ENCODE data around the gene AGTR1. TPM values are rescaled to one million over a fixed set of nuclear protein-coding genes. Genes with fewer than 3 reads are reported as not detected.

Gene AGTR1
- total and polyA plus RNA-seq, 2 donors (not counting 3 experiments of a cell fraction or from before 2014, with no cell fraction given), result not detected

DNA sequence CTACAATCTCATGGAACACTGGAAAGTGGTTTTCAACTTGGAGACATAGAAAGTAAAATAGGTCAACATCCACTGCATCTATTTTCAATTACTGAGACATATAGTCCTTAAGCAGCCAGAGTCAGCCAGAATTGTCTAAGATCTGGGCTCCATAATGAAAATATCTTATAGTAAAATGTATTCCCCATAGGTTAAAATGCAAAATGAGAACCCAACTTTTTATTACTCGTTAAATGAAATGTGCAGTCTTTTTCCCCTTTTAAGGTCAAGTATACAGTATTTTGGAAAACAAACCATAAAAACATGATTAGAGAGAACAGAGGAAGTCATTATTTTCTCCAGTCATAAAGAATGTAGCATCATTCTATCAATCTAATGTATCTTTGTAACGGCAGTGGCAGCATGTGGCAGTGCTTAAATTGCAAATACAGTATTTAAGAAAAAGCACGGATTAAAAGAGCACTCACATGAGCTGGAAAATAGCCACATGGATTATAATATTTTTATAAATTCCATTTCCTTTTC, 65.5 kb downstream of the AGTR1 start:
- Histone ChIP-seq H3K27me3 (ENCODE audit: control insufficient read depth in 2 of 2, insufficient read depth in 2 of 2, low read length in 2 of 2) (no peaks in the 10 kb centered on the region), H3K79me2 (ENCODE audit: control insufficient read depth, insufficient read depth, low read length) (no peaks in the 10 kb centered on the region), H4K20me1 (replicated peaks; ENCODE audit: control insufficient read depth, extremely low read depth, insufficient read depth, low read length) (no peaks in the 10 kb centered on the region), H3K9me1 (replicated peaks; ENCODE audit: control insufficient read depth, extremely low read depth, insufficient read depth, low read length) (no peaks in the 10 kb centered on the region), H2AFZ (ENCODE audit: low read depth, low read length) (no peak overlapping the region), H3K4me1 (ENCODE audit: control insufficient read depth, extremely low read depth, insufficient read depth, low read length) (no peaks in the 10 kb centered on the region), H3K4me3 (replicated peaks in 1 of 3; ENCODE audit: insufficient read depth in 1 of 3, low read depth in 1 of 3, low read length in 3 of 3) (no peak overlapping the region), H3K9me3 (replicated peaks; ENCODE audit: control insufficient read depth, insufficient read depth, low read length) (no peaks in the 10 kb centered on the region), H3K4me2 (ENCODE audit: insufficient read depth, low read length) (no peak overlapping the region), H3K27ac (ENCODE audit: insufficient read depth, low read depth, low read length) (no peak overlapping the region), H3K36me3 (ENCODE audit: control insufficient read depth in 2 of 2, extremely low read depth in 1 of 2, insufficient read depth in 2 of 2, low read length in 2 of 2) (no peaks in the 10 kb centered on the region), H3K9ac (replicated peaks; ENCODE audit: extremely low read depth, insufficient read depth, low read length) (no peak overlapping the region)
- no TSS peak for BruUV-seq (replicated peaks)
- POLR2A ChIA-PET, result no interaction called here
- no peak for TF ChIP-seq JUN (IDR thresholded peaks at IDR 0.05; ENCODE audit: borderline replicate concordance, insufficient read depth, insufficient read length, low read depth)
- TF ChIP-seq FOS (IDR thresholded peaks at IDR 0.05; ENCODE audit: borderline replicate concordance, insufficient read depth, low read length), result no peak
- TF ChIP-seq, protein P1, sequence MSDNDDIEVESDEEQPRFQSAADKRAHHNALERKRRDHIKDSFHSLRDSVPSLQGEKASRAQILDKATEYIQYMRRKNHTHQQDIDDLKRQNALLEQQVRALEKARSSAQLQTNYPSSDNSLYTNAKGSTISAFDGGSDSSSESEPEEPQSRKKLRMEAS (IDR thresholded peaks at IDR 0.05; ENCODE audit: insufficient read depth, insufficient read length), result no peak
- TF ChIP-seq, protein P2, sequence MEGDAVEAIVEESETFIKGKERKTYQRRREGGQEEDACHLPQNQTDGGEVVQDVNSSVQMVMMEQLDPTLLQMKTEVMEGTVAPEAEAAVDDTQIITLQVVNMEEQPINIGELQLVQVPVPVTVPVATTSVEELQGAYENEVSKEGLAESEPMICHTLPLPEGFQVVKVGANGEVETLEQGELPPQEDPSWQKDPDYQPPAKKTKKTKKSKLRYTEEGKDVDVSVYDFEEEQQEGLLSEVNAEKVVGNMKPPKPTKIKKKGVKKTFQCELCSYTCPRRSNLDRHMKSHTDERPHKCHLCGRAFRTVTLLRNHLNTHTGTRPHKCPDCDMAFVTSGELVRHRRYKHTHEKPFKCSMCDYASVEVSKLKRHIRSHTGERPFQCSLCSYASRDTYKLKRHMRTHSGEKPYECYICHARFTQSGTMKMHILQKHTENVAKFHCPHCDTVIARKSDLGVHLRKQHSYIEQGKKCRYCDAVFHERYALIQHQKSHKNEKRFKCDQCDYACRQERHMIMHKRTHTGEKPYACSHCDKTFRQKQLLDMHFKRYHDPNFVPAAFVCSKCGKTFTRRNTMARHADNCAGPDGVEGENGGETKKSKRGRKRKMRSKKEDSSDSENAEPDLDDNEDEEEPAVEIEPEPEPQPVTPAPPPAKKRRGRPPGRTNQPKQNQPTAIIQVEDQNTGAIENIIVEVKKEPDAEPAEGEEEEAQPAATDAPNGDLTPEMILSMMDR (IDR thresholded peaks at IDR 0.05; ENCODE audit: extremely low read depth in 1 of 2, insufficient read depth in 1 of 2, low read depth in 1 of 2, low read length in 2 of 2), result no peak
- TF ChIP-seq EZH2 (IDR thresholded peaks at IDR 0.05; ENCODE audit: borderline replicate concordance, low read depth, low read length, severe bottlenecking), result no peak
- no peak for TF ChIP-seq POLR2A (IDR thresholded peaks at IDR 0.05; ENCODE audit: low read depth, low read length)
- no peak for TF ChIP-seq MYC (IDR thresholded peaks at IDR 0.05; ENCODE audit: low read depth, low read length)
- no peak for TF ChIP-seq GATA2 (IDR thresholded peaks at IDR 0.05; ENCODE audit: insufficient read depth, insufficient read length, low read depth, low read length)
- no peak for TF ChIP-seq POLR2AphosphoS5 (IDR thresholded peaks at IDR 0.05; ENCODE audit: insufficient read depth, low read depth, low read length)
- dilution Hi-C loops (cut with MboI; ENCODE audit: extremely low pct_ligation_motif_present, low sequenced_read_pairs) (no loop called here), intact Hi-C loops (cut with micrococcal nuclease) (no loop called here)
- no peak for DNase-seq (ENCODE audit: low read depth, low spot score)
- CTCF ChIA-PET, result no interaction called here
- no peak for FAIRE-seq

Data from endothelial cell of umbilical vein (primary cell).